LNCaP clone FGC (cell line): ENCODE measurements around the gene CSTPP1.
"Not testable (repeated sequence)": the region's sequence is repeated elsewhere in the genome, so short reads cannot be mapped to it uniquely, and the experiment has no call there.

ENCODE experiments used
- DNase-seq: peaks from one replicate; pipeline ENCODE4 v3.0.0-alpha.2; 2011; ENCODE audit warnings: low read depth
- H3K4me3 ChIP-seq: 2 replicates; pipeline ENCODE4 v1.5.1; 2011; ENCODE audit warnings: mild to moderate bottlenecking, low read depth, low read length, control low read depth
- CTCF ChIP-seq: IDR thresholded peaks from 2 replicates; pipeline ENCODE4 v1.5.1; 2012; ENCODE audit warnings: mild to moderate bottlenecking; ENCODE audit not compliant: control insufficient read depth, insufficient read depth; ENCODE audit errors: extremely low read depth

Gene CSTPP1

GRCh38 chr11:46983598-46983997 is 47.0 kb downstream of the CSTPP1 start:
- no peak for TF ChIP-seq CTCF
- no peak for DNase-seq
- no peak overlapping the region for H3K4me3 ChIP-seq

- no peak for TF ChIP-seq CTCF
- no peak for DNase-seq
- no peak overlapping the region for H3K4me3 ChIP-seq
These were observed 48.0 kb downstream of the CSTPP1 start for GRCh38 chr11:46984548-46984947.

- no peak for TF ChIP-seq CTCF
- no peak for DNase-seq
- no peak overlapping the region for H3K4me3 ChIP-seq
These were observed 48.4 kb downstream of the CSTPP1 start for GRCh38 chr11:46984987-46985386.

GRCh38 chr11:46987183-46987582 is 50.6 kb downstream of the CSTPP1 start:
- no peak for DNase-seq
- no peak overlapping the region for H3K4me3 ChIP-seq
- TF ChIP-seq CTCF: no peak

- not testable (repeated sequence) for DNase-seq, H3K4me3 ChIP-seq
These were observed 53.4 kb downstream of the CSTPP1 start for GRCh38 chr11:46989810-46990487.

GRCh38 chr11:46991391-46991790 is 54.8 kb downstream of the CSTPP1 start:
- DNase-seq: no peak
- no peak for TF ChIP-seq CTCF
- H3K4me3 ChIP-seq: no peak overlapping the region

- not testable (repeated sequence) for H3K4me3 ChIP-seq
These were observed 55.8 kb downstream of the CSTPP1 start for GRCh38 chr11:46992386-46992785.

GRCh38 chr11:46997796-46998195 is 61.2 kb downstream of the CSTPP1 start:
- H3K4me3 ChIP-seq, DNase-seq: not testable (repeated sequence)

More at GRCh38 chr11:46992386-46992785, 55.8 kb downstream of the CSTPP1 start:
- not testable (repeated sequence) for DNase-seq
